ENCODE measurements around the gene ACD.

The ACD gene

DNA sequence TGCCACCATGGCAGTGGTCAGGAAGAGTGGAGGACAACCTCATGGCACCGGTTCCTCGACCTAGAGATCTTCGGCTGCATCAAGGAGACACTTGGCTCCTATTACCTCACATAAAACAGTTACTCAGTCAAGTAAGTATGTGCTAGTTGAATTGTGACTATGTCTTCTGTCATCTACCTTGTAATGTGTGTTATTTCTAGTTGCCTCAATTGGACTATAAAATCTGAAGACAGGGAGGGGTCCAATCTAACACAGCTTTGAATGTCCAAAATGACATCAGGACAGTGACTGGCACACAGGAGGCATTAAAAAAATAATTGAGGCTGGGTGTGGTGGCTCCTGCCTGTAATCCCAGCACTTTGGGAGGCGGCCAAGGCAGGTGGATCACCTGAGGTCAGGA, 23.7 kb upstream of the ACD start:
- H3K27ac ChIP-seq, result no peak overlapping the region; the same call in 1 of the 2 replicates
- TF ChIP-seq, protein P1, sequence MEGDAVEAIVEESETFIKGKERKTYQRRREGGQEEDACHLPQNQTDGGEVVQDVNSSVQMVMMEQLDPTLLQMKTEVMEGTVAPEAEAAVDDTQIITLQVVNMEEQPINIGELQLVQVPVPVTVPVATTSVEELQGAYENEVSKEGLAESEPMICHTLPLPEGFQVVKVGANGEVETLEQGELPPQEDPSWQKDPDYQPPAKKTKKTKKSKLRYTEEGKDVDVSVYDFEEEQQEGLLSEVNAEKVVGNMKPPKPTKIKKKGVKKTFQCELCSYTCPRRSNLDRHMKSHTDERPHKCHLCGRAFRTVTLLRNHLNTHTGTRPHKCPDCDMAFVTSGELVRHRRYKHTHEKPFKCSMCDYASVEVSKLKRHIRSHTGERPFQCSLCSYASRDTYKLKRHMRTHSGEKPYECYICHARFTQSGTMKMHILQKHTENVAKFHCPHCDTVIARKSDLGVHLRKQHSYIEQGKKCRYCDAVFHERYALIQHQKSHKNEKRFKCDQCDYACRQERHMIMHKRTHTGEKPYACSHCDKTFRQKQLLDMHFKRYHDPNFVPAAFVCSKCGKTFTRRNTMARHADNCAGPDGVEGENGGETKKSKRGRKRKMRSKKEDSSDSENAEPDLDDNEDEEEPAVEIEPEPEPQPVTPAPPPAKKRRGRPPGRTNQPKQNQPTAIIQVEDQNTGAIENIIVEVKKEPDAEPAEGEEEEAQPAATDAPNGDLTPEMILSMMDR (conservative IDR thresholded peaks at IDR 0.05), result no peak
- TF ChIP-seq ZFX (IDR thresholded peaks at IDR 0.05), result no peak

DNA sequence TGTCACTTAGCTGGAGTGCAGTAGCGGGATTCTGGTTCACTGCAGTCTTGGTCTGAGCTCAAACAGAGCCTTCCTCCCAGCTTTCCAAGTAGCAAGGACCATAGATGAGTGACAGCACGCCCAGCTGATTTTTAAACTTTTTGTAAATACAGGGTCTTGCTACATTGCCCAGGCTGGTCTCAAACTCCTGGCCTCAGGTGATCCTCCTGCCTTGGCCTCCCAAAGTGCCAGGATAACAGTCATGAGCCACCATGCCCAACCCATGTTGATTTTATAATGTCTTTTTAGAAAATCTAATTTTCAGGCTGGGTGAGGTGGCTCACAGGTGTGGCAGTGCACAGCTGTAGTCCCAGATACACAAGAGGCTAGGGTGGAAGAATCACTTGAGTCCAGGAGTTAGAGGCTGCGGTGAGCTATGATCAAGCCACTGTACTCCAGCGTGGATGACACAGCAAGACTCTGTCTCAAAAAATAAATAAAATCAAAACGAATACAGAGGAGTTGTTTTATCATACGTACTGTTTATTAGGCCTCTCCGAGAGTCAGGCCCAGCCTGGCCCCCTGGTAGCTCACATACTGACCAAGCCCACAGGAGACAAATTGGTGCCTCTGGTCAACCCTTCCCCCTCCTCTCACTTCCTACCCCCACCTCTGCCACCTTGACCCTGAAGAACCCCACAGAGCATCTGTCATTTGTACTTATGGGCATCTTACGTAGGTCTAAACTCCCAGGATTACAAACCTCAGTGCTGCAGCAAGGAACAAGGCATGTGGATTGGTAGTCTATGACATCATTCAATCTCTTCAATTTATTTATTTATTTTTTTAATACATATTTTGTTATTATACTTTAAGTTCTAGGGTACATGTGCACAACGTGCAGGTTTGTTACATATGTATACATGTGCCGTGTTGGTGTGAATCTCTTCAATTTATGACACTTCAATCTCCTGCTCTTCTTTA, 20.2 kb upstream of the ACD start:
- peak overlapping the region; percentile 86; the same call in 1 of the 2 replicates for H3K27ac ChIP-seq
- no peak for TF ChIP-seq ZFX (IDR thresholded peaks at IDR 0.05)
- TF ChIP-seq, protein P1 (conservative IDR thresholded peaks at IDR 0.05), result no peak

DNA sequence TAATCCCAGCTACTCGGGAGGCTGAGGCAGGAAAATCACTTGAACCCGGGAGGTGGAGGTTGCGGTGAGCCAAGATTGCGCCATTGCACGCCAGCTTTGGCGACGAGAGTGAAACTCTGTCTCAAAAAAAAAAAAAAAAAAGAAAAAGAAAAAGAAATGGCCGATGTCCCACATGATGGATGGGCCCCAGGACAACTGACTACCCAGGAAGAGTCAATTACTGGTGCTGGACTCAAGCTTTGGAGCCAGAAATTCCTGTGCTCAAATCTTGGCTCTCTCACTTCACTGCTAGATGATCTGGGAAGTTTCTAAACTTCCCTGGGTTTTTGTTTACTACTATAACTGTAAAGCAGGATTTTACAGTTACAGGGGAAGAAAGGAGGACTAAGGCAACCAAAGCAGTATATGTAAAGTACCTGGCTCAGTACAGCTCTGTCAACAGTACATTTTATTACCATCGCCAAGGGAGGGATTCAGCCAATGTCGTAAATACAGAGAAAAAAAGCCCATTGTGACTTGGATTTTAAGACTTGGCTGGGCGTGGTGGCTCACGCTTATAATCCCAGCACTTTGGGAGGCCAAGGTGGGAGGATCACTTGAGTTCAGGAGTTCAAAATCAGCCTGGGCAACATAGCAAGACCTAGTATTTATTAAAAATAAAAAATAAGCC, 18.4 kb upstream of the ACD start:
- TF ChIP-seq, protein P1 (conservative IDR thresholded peaks at IDR 0.05), result no peak
- TF ChIP-seq ZFX (IDR thresholded peaks at IDR 0.05), result no peak
- H3K27ac ChIP-seq, result peak overlapping the region; percentile 86

DNA sequence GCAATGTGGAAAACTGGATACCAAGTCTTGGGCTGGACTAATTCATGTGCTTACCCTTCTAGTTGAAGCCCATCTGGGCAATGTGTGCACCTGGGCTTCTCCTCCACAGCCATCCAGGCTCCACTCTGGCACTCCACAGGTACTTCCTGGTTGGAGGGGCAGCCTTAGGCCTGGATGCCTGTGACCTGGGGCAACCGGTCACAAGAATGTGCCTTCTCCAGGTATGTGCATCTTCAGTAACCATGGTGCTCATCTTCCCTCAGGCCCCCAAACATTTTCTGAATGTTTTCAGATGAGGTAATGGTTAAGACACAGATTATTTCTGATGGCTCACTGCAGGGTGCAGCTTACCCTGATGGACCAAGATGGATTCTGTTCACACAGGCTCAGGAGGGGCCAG, 17.7 kb upstream of the ACD start:
- H3K27ac ChIP-seq, result peak overlapping the region; percentile 86
- TF ChIP-seq, protein P1 (conservative IDR thresholded peaks at IDR 0.05), result no peak
- TF ChIP-seq ZFX (IDR thresholded peaks at IDR 0.05), result no peak

DNA sequence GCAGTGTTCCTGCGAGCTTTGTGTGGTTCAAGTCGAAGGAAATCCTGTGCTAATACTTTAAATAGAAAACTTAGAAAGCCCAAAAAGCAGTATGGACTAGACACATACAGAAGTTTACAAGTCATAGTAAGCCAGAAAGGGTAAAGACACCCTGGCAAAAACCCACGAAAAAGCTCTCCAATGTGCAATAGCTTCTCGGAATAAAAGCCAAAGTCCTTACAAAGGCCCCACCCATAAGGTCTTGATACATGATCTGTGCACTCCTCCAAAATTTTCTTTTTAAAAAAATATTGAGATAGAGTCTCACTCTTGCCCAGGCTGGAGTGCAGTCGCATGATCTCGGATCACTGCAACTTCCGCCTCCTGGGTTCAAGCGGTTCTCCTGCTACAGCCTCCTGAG, 16.9 kb upstream of the ACD start:
- no peak for TF ChIP-seq ZFX (IDR thresholded peaks at IDR 0.05)
- TF ChIP-seq, protein P1 (conservative IDR thresholded peaks at IDR 0.05), result no peak
- H3K27ac ChIP-seq, result peak overlapping the region; percentile 86

DNA sequence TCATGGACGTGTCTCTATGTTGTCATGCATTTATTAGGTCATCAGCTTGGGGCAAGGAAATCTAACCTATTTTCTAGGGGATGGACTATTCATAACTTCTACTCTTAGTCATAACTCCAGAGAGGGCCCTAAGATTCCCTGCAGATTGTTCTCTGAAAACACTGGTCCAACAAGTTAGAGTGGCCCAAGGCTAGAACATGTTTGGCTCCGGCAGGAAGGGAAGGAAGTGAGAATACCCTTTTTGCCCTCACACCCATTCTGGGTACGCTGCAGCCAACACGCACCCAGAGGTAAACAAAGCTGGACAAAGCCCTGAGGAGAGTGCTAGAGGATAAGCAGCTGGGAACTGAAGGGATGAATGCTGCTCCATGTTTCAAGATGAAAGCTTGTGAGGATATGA, 16.5 kb upstream of the ACD start:
- peak overlapping the region; percentile 86 for H3K27ac ChIP-seq
- TF ChIP-seq, protein P1 (conservative IDR thresholded peaks at IDR 0.05), result no peak
- no peak for TF ChIP-seq ZFX (IDR thresholded peaks at IDR 0.05)

DNA sequence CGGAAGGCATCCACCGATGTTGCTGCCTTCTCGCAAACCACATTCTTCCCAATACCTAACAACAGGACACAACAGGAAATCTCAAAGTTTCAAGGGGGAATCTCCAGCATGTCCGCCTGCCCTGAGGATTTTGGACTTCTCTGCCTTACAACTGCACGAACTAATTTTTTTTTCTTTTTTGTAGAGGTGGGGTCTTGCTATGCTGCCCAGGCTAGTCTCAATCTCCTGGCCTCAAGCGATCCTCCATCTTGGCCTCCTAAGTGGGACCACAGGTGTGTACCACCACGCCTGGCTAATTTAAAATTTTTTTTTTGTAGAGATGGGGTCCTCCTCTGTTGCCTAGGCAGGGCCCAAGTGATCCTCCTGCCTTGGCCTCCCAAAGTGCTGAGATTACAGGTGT, 15.9 kb upstream of the ACD start:
- H3K27ac ChIP-seq, result peak overlapping the region; percentile 86
- TF ChIP-seq, protein P1 (conservative IDR thresholded peaks at IDR 0.05), result no peak
- TF ChIP-seq ZFX (IDR thresholded peaks at IDR 0.05), result no peak

All from C4-2B (cell line).